Activated CD4-positive, CD25-positive, alpha-beta regulatory T cell treated with anti-CD3 and anti-CD28 coated beads, Interleukin-2, amount 50 U/mL, for 72 hours (primary cell): ENCODE results near the gene HERPUD1.
"Not testable (repeated sequence)": the region's sequence is repeated elsewhere in the genome, so short reads cannot be mapped to it uniquely, and the experiment has no call there.

Source experiments
- DNase-seq: peaks from one replicate; pipeline ENCODE4 v3.0.0; 2021

Gene HERPUD1

DNA sequence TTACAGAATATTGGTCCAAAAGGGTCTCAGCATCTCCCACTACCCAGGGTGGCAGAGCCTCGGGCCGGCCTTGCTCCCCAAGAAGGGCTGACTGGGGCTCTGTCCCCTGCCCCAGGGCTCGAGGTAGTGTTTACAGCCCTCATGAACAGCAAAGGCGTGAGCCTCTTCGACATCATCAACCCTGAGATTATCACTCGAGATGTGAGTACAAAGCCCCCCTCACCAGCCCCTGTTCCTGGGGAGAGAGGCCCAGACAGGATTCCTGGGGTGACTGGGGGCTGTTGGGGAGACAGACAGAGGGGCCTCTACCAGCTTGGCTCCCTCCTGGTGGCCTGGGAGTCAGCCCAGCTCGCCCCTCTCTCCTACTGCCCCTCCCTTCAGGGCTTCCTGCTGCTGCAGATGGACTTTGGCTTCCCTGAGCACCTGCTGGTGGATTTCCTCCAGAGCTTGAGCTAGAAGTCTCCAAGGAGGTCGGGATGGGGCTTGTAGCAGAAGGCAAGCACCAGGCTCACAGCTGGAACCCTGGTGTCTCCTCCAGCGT is 51.3 kb downstream of the HERPUD1 start:
- no peak for DNase-seq

DNA sequence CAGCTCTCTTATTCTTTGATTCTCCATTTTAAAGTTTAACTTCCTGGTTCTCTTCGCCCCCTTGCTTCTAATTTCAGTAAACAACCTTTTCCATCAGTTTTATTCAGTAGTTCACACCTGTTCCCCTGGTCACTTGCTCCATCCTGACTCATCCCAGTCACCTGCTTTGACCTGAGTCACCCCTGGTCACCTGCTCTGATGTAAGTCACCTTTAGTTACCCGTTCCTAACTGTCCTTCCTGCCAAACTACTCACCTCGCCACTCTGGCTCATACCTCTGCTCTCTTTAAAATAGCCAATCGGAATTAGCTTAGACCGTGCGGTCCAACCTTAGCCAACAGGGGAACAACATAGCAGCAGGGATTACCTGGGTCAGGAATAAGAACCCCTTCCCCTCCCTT is 52.7 kb downstream of the HERPUD1 start:
- no peak for DNase-seq

DNA sequence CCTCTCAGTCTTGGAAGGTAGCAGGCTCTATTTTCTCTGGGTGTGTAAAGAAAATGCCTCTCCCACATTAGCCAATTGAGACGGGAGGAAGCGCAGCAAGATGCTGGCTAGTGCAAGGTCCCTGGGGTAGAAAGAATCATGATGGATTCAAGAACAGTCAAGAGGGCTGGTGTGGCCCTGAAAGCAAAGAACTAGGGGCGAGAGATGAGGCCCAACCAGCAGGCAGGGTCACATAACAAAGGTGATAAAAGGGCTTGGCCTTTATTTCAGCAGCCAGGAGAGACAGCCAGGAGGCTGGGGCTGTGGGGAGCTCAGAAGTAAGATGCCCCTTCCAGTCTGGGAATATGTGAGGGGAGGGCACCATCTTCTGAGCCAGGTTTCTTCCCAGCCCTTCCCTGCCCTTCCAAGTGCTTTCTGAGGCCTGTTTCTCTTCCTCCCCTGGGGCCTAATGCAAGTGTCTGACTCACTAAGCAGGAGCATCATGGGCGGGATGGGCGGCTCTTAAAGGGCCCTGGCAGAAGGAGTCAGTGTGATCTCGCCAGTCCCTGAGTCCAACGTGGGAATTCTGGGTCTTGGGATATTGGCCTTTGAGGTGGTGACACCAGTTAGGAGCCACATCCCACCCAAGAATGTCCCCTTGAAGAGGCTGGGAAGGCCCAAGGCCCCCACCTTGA is 53.5 kb downstream of the HERPUD1 start:
- DNase-seq: no peak

DNA sequence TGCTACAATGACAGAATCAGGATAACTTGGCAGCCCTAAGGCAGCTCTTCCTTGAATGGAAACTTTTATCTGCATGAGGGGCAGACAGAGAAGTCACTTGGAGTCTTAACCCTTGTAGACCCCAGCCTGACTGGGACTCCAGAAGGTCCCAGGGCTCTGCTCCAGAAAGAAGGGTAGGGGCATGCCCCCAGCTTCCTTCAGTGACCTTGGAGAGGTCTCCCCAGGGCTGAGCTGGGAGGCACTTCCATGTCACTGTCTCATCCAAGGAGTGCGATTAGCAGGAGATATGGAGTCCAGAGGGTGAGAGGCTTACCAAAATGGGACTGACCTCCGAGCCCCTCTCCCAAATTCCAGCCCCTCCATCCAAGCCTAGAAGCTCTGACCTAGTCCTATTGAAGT is 54.0 kb downstream of the HERPUD1 start:
- DNase-seq: no peak

DNA sequence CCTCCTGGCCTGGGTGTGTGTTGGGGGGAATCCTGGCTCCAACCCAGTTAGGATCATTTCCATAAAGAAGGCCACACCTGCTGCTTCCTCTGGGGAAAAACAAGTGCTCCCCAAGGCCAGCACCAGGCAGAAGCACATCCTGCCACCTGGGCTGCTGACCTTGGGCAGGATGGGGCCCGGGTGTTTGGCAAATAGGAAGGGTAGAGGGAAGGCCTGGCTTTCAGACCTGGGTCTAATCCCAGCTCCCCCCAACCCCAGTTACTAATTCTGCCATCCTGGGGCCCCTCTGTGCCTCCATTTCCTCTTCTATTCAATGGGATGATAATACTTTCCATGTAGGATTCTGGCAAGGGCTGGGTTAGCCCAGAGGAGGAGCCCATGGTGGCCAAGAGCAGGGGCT is 54.4 kb downstream of the HERPUD1 start:
- no peak for DNase-seq

DNA sequence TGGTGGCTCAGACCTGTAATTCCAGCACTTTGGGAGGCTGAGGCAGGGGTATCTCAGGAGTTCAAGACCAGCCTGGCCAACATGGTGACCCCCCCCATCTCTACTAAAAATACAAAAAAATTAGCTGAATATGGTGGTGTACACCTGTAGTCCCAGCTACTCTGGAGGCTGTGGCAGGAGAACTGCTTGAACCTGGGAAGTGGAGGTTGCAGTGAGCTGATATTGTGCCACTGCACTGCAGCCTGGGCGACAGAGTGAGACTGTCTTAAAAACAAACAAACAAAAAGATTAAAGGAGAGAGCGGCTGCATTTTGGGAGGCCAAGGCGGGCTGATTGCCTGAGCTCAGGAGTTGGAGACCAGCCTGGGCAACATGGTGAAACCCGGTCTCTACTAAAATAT is 55.0 kb downstream of the HERPUD1 start:
- DNase-seq: not testable (repeated sequence)

DNA sequence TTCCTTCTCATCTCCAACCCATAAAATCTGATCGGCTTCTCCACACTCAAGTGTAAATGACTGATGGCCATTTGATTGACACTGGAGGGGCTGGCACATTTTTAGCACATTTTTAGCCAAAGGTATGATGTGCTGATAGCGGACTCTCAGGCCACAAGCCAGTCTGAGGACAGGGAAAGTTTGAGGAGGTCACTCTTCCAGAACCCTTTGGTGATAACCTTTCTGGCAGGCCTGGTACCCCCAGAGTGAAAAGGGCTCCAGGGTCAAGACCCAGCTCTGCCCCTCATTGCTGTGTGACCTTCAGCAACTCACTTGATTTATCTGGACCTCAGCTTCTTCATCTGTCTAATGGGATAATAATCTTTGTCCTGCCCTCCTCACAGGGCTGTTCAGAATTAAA is 55.8 kb downstream of the HERPUD1 start:
- no peak for DNase-seq

DNA sequence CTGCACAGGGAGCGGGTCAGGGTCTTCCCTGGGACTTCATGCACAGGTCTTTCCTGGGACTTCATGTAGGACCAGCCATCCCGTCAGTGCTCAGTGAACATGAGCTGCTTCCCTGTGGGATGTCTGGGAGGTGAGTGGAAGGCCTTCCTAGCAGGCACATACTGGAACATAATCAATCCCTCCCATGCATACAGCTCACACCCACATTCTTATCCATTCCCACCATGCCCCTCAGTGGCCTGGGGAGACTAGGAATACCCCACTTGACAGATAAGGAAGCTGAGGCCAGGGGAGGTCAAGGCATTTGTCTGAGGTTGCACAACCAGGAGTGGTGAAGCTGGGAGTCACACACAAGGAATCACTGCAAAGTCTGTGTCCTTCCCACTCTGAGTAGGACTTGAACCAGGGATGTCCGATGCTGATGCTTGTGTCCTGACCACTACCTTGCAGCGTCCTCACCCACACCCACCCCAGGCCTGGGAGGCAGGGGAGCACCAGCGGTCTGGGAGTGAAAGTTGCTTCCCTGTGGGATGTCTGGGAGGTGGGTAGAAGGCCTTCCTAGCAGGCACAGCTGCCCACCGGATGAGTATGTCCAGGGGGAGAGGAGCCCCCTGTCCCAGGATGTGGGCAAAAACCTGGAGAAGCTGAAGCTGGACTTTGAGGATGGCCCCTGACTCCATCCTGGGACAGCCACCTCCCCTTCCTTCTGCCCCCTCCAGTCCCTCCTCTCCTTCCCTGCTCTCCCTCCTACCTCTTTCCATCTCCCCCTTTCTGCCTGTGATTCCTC is 56.4 kb downstream of the HERPUD1 start:
- DNase-seq: no peak

DNA sequence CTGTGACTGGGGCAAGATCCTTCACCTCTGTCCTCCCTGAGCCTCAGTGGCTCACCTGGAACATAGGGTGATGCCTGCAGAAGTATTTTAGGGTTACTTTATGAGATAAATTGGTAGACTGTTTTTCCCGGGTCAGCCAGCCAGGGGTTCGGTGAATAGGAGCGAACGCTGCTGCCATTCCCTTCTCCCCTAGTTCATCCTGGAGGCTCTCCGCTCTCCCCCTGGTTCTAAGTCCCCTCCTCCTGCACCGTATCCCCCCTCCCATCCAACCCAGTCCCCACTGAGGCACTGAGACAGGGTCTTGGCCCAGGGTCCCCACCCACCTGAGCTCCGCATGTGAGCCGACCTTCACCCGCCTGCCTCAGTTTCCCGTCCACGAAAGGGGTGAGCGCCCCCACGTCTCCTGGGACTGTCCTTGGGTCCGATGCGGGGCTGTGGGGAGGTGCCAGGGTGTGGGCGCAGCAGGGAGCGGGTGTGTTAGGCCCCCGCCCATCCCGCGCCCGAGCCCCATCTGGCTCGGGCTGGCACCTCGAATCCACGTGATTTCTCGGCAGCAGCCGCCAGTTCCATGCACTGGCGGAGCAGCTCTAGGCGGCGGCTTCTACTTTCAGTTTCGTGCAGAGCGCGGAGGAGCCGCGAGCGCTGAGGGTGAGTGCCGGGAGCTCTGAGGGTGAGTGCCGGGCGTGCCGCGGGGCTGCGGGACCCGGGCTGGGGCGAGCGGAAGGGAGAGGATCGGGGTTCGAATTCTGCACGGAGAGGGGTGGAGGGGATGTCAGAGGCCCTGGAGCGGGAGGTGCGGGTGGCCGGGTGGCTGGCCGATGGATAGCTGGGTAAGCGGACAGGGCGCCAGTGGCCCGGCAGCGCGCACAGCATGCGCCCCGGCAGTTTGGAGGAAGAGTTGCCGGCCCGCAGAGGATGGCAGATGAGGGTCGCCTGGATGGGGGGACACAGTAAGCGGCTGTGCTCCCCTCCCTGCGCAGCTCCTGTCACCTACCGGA is 57.3 kb downstream of the HERPUD1 start, which contains the start of gene NLRC5:
TSS of gene NLRC5 (plus strand) at position 610 of the 998 bp plus-strand sequence. CDS start 31,156 bp downstream, outside the sequence.
- DNase-seq: peak; percentile 91

DNA sequence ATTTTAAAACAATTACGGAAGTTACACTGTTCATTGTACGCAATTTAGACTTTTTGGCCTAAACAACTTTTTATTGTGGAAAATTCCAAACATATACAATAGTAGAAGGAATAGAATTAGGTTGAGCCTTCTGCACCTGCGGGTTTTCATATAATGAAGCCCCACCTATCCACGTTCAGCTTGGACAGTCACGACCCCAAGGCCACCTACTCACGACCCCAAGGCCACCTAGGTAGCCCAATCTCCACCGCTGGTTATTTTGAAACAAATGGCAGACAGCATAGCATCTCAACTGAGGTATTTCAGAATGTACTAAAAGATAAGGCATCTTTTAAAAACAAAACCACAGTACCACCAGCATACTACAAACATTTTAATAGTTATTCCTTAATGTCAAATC is 58.0 kb downstream of the HERPUD1 start:
- no peak for DNase-seq

DNA sequence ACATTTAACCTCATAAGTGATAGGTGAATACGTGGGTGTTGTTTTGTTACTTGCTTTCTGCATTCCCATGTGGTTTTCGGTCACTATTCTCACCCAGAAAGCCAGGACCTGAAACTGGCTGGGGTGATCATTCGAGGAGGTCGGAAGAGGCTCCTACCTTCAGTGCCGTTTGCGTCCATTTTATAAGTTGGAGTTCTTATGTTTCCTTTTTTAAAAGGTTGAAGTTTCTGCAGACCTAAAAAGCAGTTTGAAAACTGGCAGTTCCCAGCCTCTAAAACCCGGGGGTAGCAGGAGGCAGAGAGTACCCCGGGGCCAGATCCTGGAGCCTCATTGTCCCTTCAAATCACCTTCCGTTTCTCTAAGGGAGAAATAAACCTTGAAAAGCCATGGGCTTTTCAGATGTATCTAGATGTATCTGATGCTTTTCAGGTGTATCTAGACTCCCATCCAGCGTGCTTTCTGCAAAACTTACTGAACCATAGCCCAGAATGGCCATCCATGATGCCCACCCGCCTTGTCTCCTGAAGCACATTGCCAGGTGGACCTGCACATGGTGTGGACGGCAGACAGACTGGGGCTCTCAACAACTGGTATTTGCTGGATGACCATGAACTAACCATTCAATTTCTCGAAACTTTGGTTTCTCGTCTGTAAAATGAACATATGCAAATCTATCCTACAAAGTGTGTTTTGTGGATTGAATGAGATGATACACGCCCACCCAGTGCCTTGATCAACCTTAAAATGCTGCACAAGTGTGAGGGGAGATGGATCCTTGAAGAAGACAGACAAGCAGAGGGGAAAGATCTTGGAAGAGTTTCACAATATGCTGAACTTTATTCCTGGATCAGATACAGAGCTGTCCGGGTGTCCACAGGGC is 58.7 kb downstream of the HERPUD1 start:
- DNase-seq: no peak

DNA sequence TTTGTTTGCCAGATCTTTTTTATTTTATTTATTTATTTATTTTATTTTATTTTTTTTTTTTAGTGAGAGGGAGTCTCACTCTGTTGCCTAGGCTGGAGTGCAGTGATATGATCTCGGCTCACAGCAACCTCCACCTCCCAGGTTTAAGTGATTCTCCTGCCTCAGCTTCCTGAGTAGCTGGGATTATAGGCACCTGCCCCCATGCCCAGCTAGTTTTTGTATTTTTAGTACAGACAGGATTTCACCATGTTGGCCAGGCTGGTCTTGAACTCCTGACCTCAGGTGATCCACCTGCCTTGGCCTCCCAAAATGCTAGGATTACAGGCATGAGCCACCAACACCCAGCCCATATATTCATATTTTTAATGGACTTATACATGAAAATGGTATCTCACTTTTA is 60.5 kb downstream of the HERPUD1 start:
- DNase-seq: not testable (repeated sequence)

DNA sequence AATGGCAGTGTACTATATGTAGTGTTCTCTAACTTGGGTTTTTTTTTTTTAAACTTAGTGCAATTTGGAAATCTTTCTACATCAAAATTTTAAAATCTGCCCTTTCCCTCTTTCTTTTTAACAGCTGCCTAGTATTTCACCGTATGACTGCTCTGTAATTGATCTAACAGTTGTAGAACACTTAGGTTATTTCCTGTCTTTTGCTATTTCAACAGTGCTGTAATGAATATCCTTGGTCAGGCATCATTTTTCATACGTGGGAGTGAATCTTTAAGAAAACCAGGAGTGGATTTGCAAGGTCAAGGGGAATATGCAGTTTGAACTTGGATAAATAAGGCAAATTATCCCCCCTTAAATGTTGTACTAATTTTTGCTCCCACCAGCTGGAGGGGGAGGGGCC is 61.3 kb downstream of the HERPUD1 start:
- no peak for DNase-seq

DNA sequence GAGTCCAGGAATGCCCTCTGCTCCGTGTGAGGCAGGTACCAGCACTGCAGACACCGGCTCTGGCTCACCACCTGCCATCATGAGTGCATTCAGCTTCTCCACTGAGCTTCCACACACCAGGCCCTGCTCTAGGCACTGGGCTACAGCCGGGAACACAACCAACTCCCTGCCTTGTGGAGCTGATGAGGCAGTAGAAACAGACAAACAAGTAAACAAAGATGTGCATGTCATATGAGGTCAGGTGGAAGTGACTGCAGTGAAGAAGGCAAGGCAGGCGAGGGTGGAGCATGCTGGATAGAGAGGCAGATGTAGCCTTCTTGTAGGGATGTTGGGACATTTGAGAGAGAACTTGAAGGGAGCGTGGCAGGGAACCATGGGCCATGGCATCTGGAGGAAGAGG is 62.4 kb downstream of the HERPUD1 start:
- DNase-seq: no peak
